GM12878 (cell line): Measurements from ENCODE around the gene NBDY. TPM values are rescaled to one million over a fixed set of nuclear protein-coding genes. Genes with fewer than 3 reads are reported as not detected.
A peak's percentile ranks its signal among the peaks of the same experiment; 100 is the strongest.

ENCODE experiments used
- BCLAF1 ChIP-seq: fragments of 450-650 bp; IDR thresholded peaks from 2 replicates; pipeline ENCODE4 v1.6.1; 2017; ENCODE audit warnings: antibody characterized with exemption, mild to moderate bottlenecking, moderate library complexity
- E2F8 ChIP-seq: fragments of 450-650 bp; IDR thresholded peaks from 2 replicates; pipeline ENCODE4 v1.6.1; 2018; ENCODE audit warnings: mild to moderate bottlenecking, low read depth, moderate library complexity; ENCODE audit not compliant: partially characterized antibody
- ELK1 ChIP-seq: IDR thresholded peaks from 2 replicates; pipeline ENCODE4 v1.6.1; 2012; ENCODE audit warnings: low read depth, low read length, improper control_type of control experiment
- FOS ChIP-seq: IDR thresholded peaks from 3 replicates; pipeline ENCODE4 v1.6.1; 2011; ENCODE audit warnings: borderline replicate concordance; ENCODE audit not compliant: insufficient read length; ENCODE audit errors: extremely low read depth
- IRF3 ChIP-seq: fragments of 450-650 bp; IDR thresholded peaks from 2 replicates; pipeline ENCODE4 v1.6.1; 2014; ENCODE audit warnings: mild to moderate bottlenecking
- JUNB ChIP-seq: IDR thresholded peaks from 2 replicates; pipeline ENCODE4 v1.6.1; 2016; ENCODE audit warnings: antibody characterized with exemption, mild to moderate bottlenecking
- MEF2A ChIP-seq: IDR thresholded peaks from 2 replicates; pipeline ENCODE4 v1.6.1; 2011; ENCODE audit warnings: low read depth, mild to moderate bottlenecking, low read length, moderate library complexity; ENCODE audit not compliant: insufficient read depth
- NFIC ChIP-seq: IDR thresholded peaks from 2 replicates; pipeline ENCODE4 v1.6.1; 2012; ENCODE audit warnings: low read depth, mild to moderate bottlenecking, inconsistent platforms, low read length, moderate library complexity
- RB1 ChIP-seq: fragments of 450-650 bp; formaldehyde crosslinking; IDR thresholded peaks from 2 replicates; pipeline ENCODE4 v1.6.1; 2017; ENCODE audit warnings: mild to moderate bottlenecking, borderline replicate concordance
- REST ChIP-seq: IDR thresholded peaks from 2 replicates; pipeline ENCODE4 v1.6.1; 2012; ENCODE audit warnings: mild to moderate bottlenecking, low read depth, low read length
- RUNX3 ChIP-seq: IDR thresholded peaks from 2 replicates; pipeline ENCODE4 v1.6.1; 2012; ENCODE audit warnings: low read length, inconsistent platforms
- SPI1 ChIP-seq: IDR thresholded peaks from 2 replicates; pipeline ENCODE4 v1.6.1; 2011; ENCODE audit warnings: low read depth, mild to moderate bottlenecking, low read length, moderate library complexity, borderline replicate concordance; ENCODE audit not compliant: insufficient read depth
- YY1 ChIP-seq: IDR thresholded peaks from 2 replicates; pipeline ENCODE4 v1.6.1; 2011; ENCODE audit warnings: low read depth, mild to moderate bottlenecking, low read length
- ZSCAN29 ChIP-seq: fragments of 450-650 bp; IDR thresholded peaks from 2 replicates; pipeline ENCODE4 v1.6.1; 2017; ENCODE audit warnings: mild to moderate bottlenecking, moderate library complexity
- polyA plus RNA-seq, 11 experiments: library from polyadenylated mRNA; depleted of rRNA in 4 of 11; unstranded in 6 of 11; stranded (reverse) in 5 of 11; fragments of >200 nt; fragmentation: Nextera tagmentation in 4 of 11; fragmentation: Illumina TruSeq in 1 of 11; extraction: Ambion mirVana in 4 of 11; extraction: Trizol in 1 of 11; gene quantifications; 1 replicate in 1 of 11; 2 replicates in 10 of 11; pipeline versions ENCODE4 v1.2.1 to v1.2.3, GENCODE V29; 2011 to 2016; ENCODE audit warnings: inconsistent platforms in 2 of 11, missing spikeins in 2 of 11, low read depth in 1 of 11
- total RNA-seq, 4 experiments: library from RNA; depleted of rRNA in 3 of 4; stranded (reverse); fragments of >200 nt in 3 of 4; fragmentation: Illumina TruSeq in 1 of 4; extraction: Trizol in 1 of 4; gene quantifications; 2 replicates each; pipeline versions ENCODE4 v1.2.1 to v1.2.3, GENCODE V29; 2013 to 2021

The NBDY gene
- total and polyA plus RNA-seq, 10 of the 15 experiments (the other 5 are each of a cell fraction or from before 2014, with no cell fraction given) = 10.8 to 122 (median 61.5) TPM

GRCh38 chrX:56763556-56764152 lies 34.6 kb downstream of the NBDY start (continued):
- TF ChIP-seq MEF2A = no peak
- no peak for TF ChIP-seq SPI1
- TF ChIP-seq RUNX3 = peak; percentile 12; the same call in 1 of the 2 replicates
- no peak for TF ChIP-seq JUNB
- TF ChIP-seq ZSCAN29 = no peak
- TF ChIP-seq FOS = no peak
- TF ChIP-seq REST = no peak
- TF ChIP-seq BCLAF1 = no peak
- TF ChIP-seq ELK1 = no peak
- TF ChIP-seq E2F8 = no peak
- no peak for TF ChIP-seq IRF3
- no peak for TF ChIP-seq RB1
- no peak for TF ChIP-seq NFIC
- TF ChIP-seq YY1 = peak; percentile 80; the same call in 1 of the 2 replicates
